Activated T-cell treated with anti-CD3 and anti-CD28 coated beads, Interleukin-2, amount 50 U/mL, for 48 hours (primary cell): Measurements from ENCODE around the gene GABPA.
A peak's percentile ranks its signal among the peaks of the same experiment; 100 is the strongest.
"Not testable (repeated sequence)": the region's sequence is repeated elsewhere in the genome, so short reads cannot be mapped to it uniquely, and the experiment has no call there.

Experiments used
- DNase-seq, 2 experiments: peaks; one replicate each; pipeline ENCODE4 v3.0.0-alpha.2; 2020

The GABPA gene

GRCh38 chr21:25734904-25735645, at the start of gene GABPA, which contains the start of gene ATP5PF:
Gene GABPA (plus strand): TSS chr21:25734972. CDS start chr21:25741599, 6,627 bp downstream.
Gene ATP5PF (minus strand): TSS chr21:25734904. CDS start chr21:25729794, 5,110 bp downstream.
- DNase-seq: peak; percentile 98 to 99

- no peak for DNase-seq
These were observed 47.0 kb upstream of the GABPA start for GRCh38 chr21:25687787-25688186.

GRCh38 chr21:25688275-25689155, 46.3 kb upstream of the GABPA start:
- no peak for DNase-seq

GRCh38 chr21:25689226-25689625, 45.5 kb upstream of the GABPA start:
- no peak for DNase-seq

- DNase-seq: no peak
These were observed 42.8 kb upstream of the GABPA start for GRCh38 chr21:25691976-25692375.

GRCh38 chr21:25695461-25695860, 39.3 kb upstream of the GABPA start:
- not testable (repeated sequence) for DNase-seq

GRCh38 chr21:25700741-25701140, 34.0 kb upstream of the GABPA start:
- DNase-seq: no peak

GRCh38 chr21:25701529-25701928, 33.2 kb upstream of the GABPA start:
- no peak for DNase-seq

- DNase-seq: peak; percentile 45
These were observed 26.2 kb upstream of the GABPA start for GRCh38 chr21:25708467-25709065.

GRCh38 chr21:25709684-25710265, 25.0 kb upstream of the GABPA start:
- no peak for DNase-seq

- DNase-seq: no peak
These were observed 24.2 kb upstream of the GABPA start for GRCh38 chr21:25710550-25710949.

GRCh38 chr21:25714066-25714465, 20.7 kb upstream of the GABPA start:
- DNase-seq: not testable (repeated sequence)

- no peak for DNase-seq
These were observed 17.2 kb upstream of the GABPA start for GRCh38 chr21:25717491-25718147.

- DNase-seq: no peak
These were observed 12.8 kb upstream of the GABPA start for GRCh38 chr21:25721987-25722386.

- DNase-seq: no peak
These were observed 12.1 kb upstream of the GABPA start for GRCh38 chr21:25722631-25723030.

- no peak for DNase-seq
These were observed 2.5 kb upstream of the GABPA start for GRCh38 chr21:25732091-25732760.

GRCh38 chr21:25733859-25734653, 716 bp upstream of the GABPA start:
- DNase-seq: peak in 1 of 2 experiments; percentile 27

- DNase-seq: no peak
These were observed 193 bp upstream of the GABPA start for GRCh38 chr21:25734654-25734903.

GRCh38 chr21:25735646-25736597, 1.1 kb downstream of the GABPA start:
- DNase-seq: peak in 1 of 2 experiments; percentile 85

GRCh38 chr21:25737421-25737820, 2.6 kb downstream of the GABPA start:
- no peak for DNase-seq
